ENCODE data around the gene LUZP4. TPM values are rescaled to one million over a fixed set of nuclear protein-coding genes. Genes with fewer than 3 reads are reported as not detected.
"Not testable (repeated sequence)": the region's sequence is repeated elsewhere in the genome, so short reads cannot be mapped to it uniquely, and the experiment has no call there.

Gene LUZP4
- total RNA-seq, 1 donor from 2014 or later = not detected

GRCh38 chrX:115330498-115331168 is 41.1 kb downstream of the LUZP4 start:
- DNase-seq (ENCODE audit: missing footprints) (no peak), ATAC-seq (no peak)
- intact Hi-C loops (cut with DNase I) = loop anchor here (1.0 to 5.0 kb wide), 2 partner anchors 313 to 357 kb away; no protein-coding TSS in a partner anchor

- no peak for DNase-seq (ENCODE audit: missing footprints)
- intact Hi-C loops (cut with DNase I) = loop anchor here (5.0 kb wide), 1 partner anchor 354 kb away; no protein-coding TSS in a partner anchor
- ATAC-seq = no peak
Observed at GRCh38 chrX:115332832-115333231, 43.3 kb downstream of the LUZP4 start.

- no peak for DNase-seq (ENCODE audit: missing footprints)
- intact Hi-C loops (cut with DNase I) = loop anchor here (5.0 kb wide), 1 partner anchor 354 kb away; no protein-coding TSS in a partner anchor
- no peak for ATAC-seq
Observed at GRCh38 chrX:115333446-115333845, 43.9 kb downstream of the LUZP4 start.

DNA sequence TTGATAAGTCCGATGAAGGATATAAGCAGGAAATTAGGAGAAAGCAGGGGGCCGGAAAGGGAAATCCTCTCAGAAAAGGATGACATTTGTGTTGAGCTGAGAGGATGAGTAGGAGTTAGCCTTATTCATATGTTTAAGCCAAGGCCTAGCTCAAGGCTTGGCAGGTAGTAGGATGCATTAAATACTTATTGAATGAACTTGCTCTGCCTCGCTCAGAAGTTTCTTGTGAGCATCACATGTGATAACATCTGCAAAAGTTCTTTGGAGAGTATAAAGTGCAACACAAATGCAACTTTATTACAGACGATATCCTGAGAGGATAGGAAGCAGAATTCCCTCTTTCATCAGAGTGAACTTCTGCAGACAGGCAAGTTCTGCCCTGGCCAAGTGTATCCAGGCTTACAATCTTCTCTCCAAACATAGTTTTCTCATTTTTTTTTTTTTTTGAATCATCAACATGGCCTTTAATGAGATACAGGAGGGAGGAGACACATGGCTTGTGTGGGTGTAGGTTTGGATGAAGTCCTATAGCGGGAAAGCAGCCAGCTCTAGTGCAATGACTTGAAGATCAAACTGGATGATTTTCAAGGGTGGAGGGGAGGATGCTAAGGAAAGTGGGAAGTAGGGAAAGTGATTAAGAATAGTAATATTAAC is 48.1 kb downstream of the LUZP4 start:
- intact Hi-C loops (cut with DNase I) = no loop called here
- DNase-seq (ENCODE audit: missing footprints) (no peak), ATAC-seq (peak; percentile 20)

- ATAC-seq = no peak
- no peak for DNase-seq (ENCODE audit: missing footprints)
- intact Hi-C loops (cut with DNase I) = loop anchor here (5.0 kb wide), 1 partner anchor 223 kb away; the partner anchor contains the start of gene PLS3
Observed at GRCh38 chrX:115339441-115340025, 50.0 kb downstream of the LUZP4 start.

DNA sequence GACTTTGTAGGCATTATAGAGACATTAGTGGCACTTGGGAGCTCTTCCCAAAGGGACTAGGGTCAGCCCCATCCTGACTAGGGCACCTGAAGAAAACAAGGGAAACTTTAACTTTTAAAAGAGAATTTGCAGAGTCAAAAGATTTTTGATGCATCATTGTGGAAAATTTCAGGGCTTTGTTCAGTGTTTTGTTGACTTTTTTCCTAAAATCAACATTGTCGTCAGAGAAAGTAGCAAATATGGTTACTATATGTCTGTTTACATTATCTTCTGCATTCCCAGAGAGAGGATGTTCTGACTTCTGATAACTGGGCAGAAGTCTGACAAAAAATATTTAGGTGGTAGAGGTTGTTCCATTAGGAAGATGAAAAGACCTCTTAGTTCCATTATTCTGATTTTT is 51.9 kb downstream of the LUZP4 start:
- no peak for ATAC-seq
- no peak for DNase-seq (ENCODE audit: missing footprints)
- intact Hi-C loops (cut with DNase I) = loop anchor here (5.0 kb wide), 1 partner anchor 221 kb away; the partner anchor contains the start of gene PLS3

DNA sequence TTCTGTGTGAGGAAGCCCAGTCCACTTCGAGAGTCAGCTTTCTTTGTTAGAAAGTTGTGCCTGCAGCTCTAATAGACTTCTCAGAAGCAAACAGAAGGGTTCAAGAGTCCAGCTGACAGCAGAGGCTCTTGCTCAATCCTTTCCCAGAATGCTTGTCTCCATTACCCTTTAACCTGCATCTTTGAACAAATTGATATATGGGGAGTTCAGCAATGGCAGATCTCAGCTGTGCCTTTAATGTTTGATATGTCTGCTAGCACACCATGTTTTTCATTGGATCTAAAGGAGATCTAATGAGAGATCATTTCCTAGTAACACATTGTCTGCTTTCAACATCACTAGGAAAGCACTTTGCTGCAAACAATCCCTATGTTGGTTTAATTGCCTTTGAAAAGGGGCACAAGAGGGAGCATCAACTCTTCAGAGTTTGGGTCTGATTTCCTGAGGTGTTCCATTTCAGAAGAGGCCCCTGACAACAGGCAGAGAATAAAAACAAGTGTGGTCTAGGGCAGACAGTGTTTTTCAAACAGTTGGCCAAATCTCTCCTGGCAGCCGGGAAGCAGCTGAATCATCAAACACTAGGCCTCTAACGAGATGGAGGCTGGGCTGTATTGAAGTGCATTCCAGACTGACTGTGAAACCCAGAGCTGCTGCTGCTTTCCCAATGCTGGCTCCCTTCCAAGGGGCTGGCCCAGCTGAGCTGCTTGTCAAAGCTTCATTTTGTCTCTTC is 55.5 kb downstream of the LUZP4 start:
- peak; percentile 83 for DNase-seq (ENCODE audit: missing footprints)
- peak; percentile 95 for ATAC-seq
- intact Hi-C loops (cut with DNase I) = loop anchor here (5.0 kb wide), 1 partner anchor 217 kb away; the partner anchor contains the start of gene PLS3

GRCh38 chrX:115345615-115346014 is 56.1 kb downstream of the LUZP4 start:
- intact Hi-C loops (cut with DNase I) = no loop called here
- ATAC-seq (no peak), DNase-seq (ENCODE audit: missing footprints) (no peak)

- intact Hi-C loops (cut with DNase I); ATAC-seq; DNase-seq (ENCODE audit: missing footprints): not testable (repeated sequence)
Observed at GRCh38 chrX:115346738-115347137, 57.2 kb downstream of the LUZP4 start.

DNA sequence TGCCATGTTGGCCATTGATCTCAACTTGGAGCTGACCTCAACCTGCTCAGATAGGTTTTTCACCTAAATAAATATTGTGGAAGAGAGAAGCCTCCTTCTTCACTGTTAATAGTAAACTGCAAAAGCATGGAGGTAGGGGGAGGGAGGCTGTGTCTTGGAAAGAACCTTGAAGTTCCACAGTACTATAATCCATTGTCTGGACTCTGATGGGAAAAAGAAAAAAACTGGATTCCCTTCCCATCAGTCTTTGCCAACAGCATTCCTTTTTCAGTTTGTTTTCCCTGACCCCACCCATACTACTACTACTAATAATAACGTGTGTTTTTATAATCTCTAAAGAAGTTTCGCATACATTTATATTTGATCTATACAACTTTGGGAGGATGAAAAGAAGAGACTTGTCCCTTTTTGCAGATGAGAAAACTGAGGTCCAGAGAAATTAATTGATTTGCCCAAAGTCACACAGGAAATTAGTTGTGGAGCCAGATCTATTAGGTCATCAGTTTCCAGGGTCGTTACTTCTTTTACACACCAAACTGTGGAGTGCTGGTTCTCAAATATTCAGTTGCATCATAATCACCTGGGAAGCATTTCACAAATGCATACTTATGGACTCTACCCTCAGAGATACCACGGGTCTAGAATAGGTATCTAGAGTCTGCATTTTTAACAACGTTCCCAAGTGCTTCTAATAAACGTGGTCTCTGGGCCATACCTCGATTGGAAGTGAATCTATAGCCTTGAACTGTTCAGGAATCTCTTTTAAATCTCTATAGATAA is 59.1 kb downstream of the LUZP4 start:
- ATAC-seq = no peak
- no peak for DNase-seq (ENCODE audit: missing footprints)
- intact Hi-C loops (cut with DNase I) = no loop called here

GRCh38 chrX:115350711-115351381 is 61.3 kb downstream of the LUZP4 start:
- intact Hi-C loops (cut with DNase I) = loop anchor here (10.0 kb wide), 1 partner anchor 84 kb away; no protein-coding TSS in a partner anchor
- DNase-seq (ENCODE audit: missing footprints) = no peak
- ATAC-seq = no peak

GRCh38 chrX:115356369-115356768 is 66.9 kb downstream of the LUZP4 start:
- DNase-seq (ENCODE audit: missing footprints) (no peak), ATAC-seq (no peak)
- intact Hi-C loops (cut with DNase I) = loop anchor here (10.0 kb wide), 1 partner anchor 78 kb away; no protein-coding TSS in a partner anchor

Other genes with a start within 250 kb of the LUZP4 start
- gene RBMXL3, start 100.3 kb upstream of the LUZP4 start, total RNA-seq = not detected
- 1.4 TPM for gene LRCH2, start 55.6 kb upstream of the LUZP4 start, total RNA-seq